OCI-LY7 (cell line): ENCODE data around the gene KRT23.

Source experiments
- CTCF ChIP-seq: fragments of 200-600 bp; sonication (generic); conservative IDR thresholded peaks from 2 replicates; pipeline ENCODE4 v1.5.1; 2014; ENCODE audit warnings: mild to moderate bottlenecking, antibody characterized with exemption, low read length, moderate library complexity, mixed read lengths
- EZH2phosphoT487 ChIP-seq: fragments of 200-600 bp; sonication (generic); IDR thresholded peaks from 2 replicates; pipeline ENCODE4 v1.6.1; 2018; ENCODE audit warnings: low read depth, borderline replicate concordance, mild to moderate bottlenecking, mixed run types, antibody characterized with exemption, low read length, moderate library complexity, mixed read lengths

DNA sequence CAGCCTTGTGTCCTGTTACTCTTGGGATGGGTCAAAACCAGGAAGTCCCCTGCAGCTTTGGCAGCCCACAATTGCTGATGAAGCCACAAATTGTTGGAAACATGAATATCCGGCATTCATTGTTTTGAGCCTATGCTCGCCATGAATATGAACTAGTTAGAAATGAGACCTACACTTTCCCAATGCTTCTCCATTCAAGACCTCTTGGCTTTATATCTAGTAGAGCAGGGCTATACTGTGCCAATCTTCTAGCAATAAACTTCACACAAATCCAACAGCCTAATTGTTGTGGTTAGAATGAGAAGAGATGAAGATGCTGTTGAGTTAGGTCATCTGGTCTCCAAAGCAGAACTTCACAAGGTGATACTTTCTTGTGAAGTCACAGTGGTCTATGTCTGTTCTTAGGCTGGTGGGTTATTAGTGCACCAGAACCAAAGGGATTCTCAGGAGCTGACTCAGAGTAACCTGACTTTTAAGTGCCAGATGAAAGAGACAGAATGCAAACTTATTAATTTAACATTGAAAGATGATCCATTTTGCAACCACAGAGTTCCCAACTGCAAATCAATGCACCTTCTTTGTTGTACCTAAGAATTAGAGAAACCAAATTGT lies 13.7 kb upstream of the KRT23 start:
- no peak for TF ChIP-seq CTCF
- no peak for TF ChIP-seq EZH2phosphoT487
